ENCODE measurements around the gene TXNL1. TPM values are rescaled to one million over a fixed set of nuclear protein-coding genes. Genes with fewer than 3 reads are reported as not detected.
"Not testable (repeated sequence)": the region's sequence is repeated elsewhere in the genome, so short reads cannot be mapped to it uniquely, and the experiment has no call there.

Gene TXNL1
- polyA plus RNA-seq, 4 donors: 62.2 to 74.7 (median 68.7) TPM

- not testable (repeated sequence) for H3K9me3 ChIP-seq (ENCODE audit: control insufficient read depth in 2 of 2, insufficient read depth in 1 of 2, low read depth in 1 of 2, low read length in 1 of 2); DNase-seq; H3K4me3 ChIP-seq (ENCODE audit: low read depth in 1 of 3, low read length in 3 of 3); FAIRE-seq; H3K27ac ChIP-seq (ENCODE audit: low read depth in 1 of 3, low read length in 2 of 3); H3K36me3 ChIP-seq (ENCODE audit: control insufficient read depth in 3 of 3, insufficient read depth in 2 of 3, low read depth in 1 of 3, low read length in 3 of 3); H3K27me3 ChIP-seq (ENCODE audit: control insufficient read depth in 3 of 3, insufficient read depth in 3 of 3, low read length in 3 of 3); H3K4me1 ChIP-seq (ENCODE audit: control insufficient read depth in 3 of 3, insufficient read depth in 2 of 3, low read depth in 1 of 3, low read length in 2 of 3)
- 90 to 97% (median 96%) methylated on average over 22 to 36 of the region's 36 CpGs for WGBS, 3 donors
Observed at GRCh38 chr18:56572267-56572666, 66.1 kb downstream of the TXNL1 start.

GRCh38 chr18:56570978-56571377, 67.4 kb downstream of the TXNL1 start:
- DNase-seq (no peak), FAIRE-seq (no peak)
- Histone ChIP-seq H3K4me3 (ENCODE audit: low read depth in 1 of 3, low read length in 3 of 3) (no peak overlapping the region), H3K36me3 (ENCODE audit: control insufficient read depth in 3 of 3, insufficient read depth in 2 of 3, low read depth in 1 of 3, low read length in 3 of 3) (no peaks in the 10 kb centered on the region), H3K27me3 (ENCODE audit: control insufficient read depth in 3 of 3, insufficient read depth in 3 of 3, low read length in 3 of 3) (no peaks in the 10 kb centered on the region), H3K9me3 (ENCODE audit: control insufficient read depth in 2 of 2, insufficient read depth in 1 of 2, low read depth in 1 of 2, low read length in 1 of 2) (no peaks in the 10 kb centered on the region), H3K27ac (ENCODE audit: low read depth in 1 of 3, low read length in 2 of 3) (no peak overlapping the region), H3K4me1 (ENCODE audit: control insufficient read depth in 3 of 3, insufficient read depth in 2 of 3, low read depth in 1 of 3, low read length in 2 of 3) (no peaks in the 10 kb centered on the region)
- 80 to 90% (median 86%) methylated on average over 3 of the region's 3 CpGs for WGBS, 3 donors

GRCh38 chr18:56569416-56569815, 69.0 kb downstream of the TXNL1 start:
- no peak for FAIRE-seq
- no peak overlapping the region for H3K27ac ChIP-seq (ENCODE audit: low read depth in 1 of 3, low read length in 2 of 3)

GRCh38 chr18:56568986-56569385, 69.4 kb downstream of the TXNL1 start:
- no peak overlapping the region for H3K27ac ChIP-seq (ENCODE audit: low read depth in 1 of 3, low read length in 2 of 3)
- no peaks in the 10 kb centered on the region for H3K27me3 ChIP-seq (ENCODE audit: control insufficient read depth in 3 of 3, insufficient read depth in 3 of 3, low read length in 3 of 3)
- no peak for FAIRE-seq
- no peak overlapping the region for H3K4me3 ChIP-seq (ENCODE audit: low read depth in 1 of 3, low read length in 3 of 3)
- no peaks in the 10 kb centered on the region for H3K4me1 ChIP-seq (ENCODE audit: control insufficient read depth in 3 of 3, insufficient read depth in 2 of 3, low read depth in 1 of 3, low read length in 2 of 3)
- no peaks in the 10 kb centered on the region for H3K36me3 ChIP-seq (ENCODE audit: control insufficient read depth in 3 of 3, insufficient read depth in 2 of 3, low read depth in 1 of 3, low read length in 3 of 3)
- H3K9me3 ChIP-seq (ENCODE audit: control insufficient read depth in 2 of 2, insufficient read depth in 1 of 2, low read depth in 1 of 2, low read length in 1 of 2): no peaks in the 10 kb centered on the region
- WGBS, 3 donors: 78 to 85% (median 83%) methylated on average over 4 of the region's 4 CpGs
- no peak for DNase-seq

More at GRCh38 chr18:56569416-56569815, 69.0 kb downstream of the TXNL1 start:
- no peaks in the 10 kb centered on the region for H3K4me1 ChIP-seq (ENCODE audit: control insufficient read depth in 3 of 3, insufficient read depth in 2 of 3, low read depth in 1 of 3, low read length in 2 of 3)
- H3K27me3 ChIP-seq (ENCODE audit: control insufficient read depth in 3 of 3, insufficient read depth in 3 of 3, low read length in 3 of 3): no peaks in the 10 kb centered on the region
- no peaks in the 10 kb centered on the region for H3K9me3 ChIP-seq (ENCODE audit: control insufficient read depth in 2 of 2, insufficient read depth in 1 of 2, low read depth in 1 of 2, low read length in 1 of 2)
- 61 to 79% (median 72%) methylated on average over 1 of the region's 1 CpG for WGBS, 3 donors
- H3K36me3 ChIP-seq (ENCODE audit: control insufficient read depth in 3 of 3, insufficient read depth in 2 of 3, low read depth in 1 of 3, low read length in 3 of 3): no peaks in the 10 kb centered on the region
- no peak for DNase-seq
- no peak overlapping the region for H3K4me3 ChIP-seq (ENCODE audit: low read depth in 1 of 3, low read length in 3 of 3)

- H3K27ac ChIP-seq (ENCODE audit: low read depth in 1 of 3, low read length in 2 of 3): no peak overlapping the region
- H3K4me3 ChIP-seq (ENCODE audit: low read depth in 1 of 3, low read length in 3 of 3): no peak overlapping the region
- H3K27me3 ChIP-seq (ENCODE audit: control insufficient read depth in 3 of 3, insufficient read depth in 3 of 3, low read length in 3 of 3): no peaks in the 10 kb centered on the region
- no peak for DNase-seq
- H3K4me1 ChIP-seq (ENCODE audit: control insufficient read depth in 3 of 3, insufficient read depth in 2 of 3, low read depth in 1 of 3, low read length in 2 of 3): no peaks in the 10 kb centered on the region
- FAIRE-seq: no peak
- 51 to 54% (median 52%) methylated on average over 5 of the region's 5 CpGs for WGBS, 3 donors
- H3K9me3 ChIP-seq (ENCODE audit: control insufficient read depth in 2 of 2, insufficient read depth in 1 of 2, low read depth in 1 of 2, low read length in 1 of 2): no peaks in the 10 kb centered on the region
- no peaks in the 10 kb centered on the region for H3K36me3 ChIP-seq (ENCODE audit: control insufficient read depth in 3 of 3, insufficient read depth in 2 of 3, low read depth in 1 of 3, low read length in 3 of 3)
Observed at GRCh38 chr18:56565551-56566345, 72.6 kb downstream of the TXNL1 start.

GRCh38 chr18:56565046-56565445, 73.3 kb downstream of the TXNL1 start:
- Histone ChIP-seq H3K27ac (ENCODE audit: low read depth in 1 of 3, low read length in 2 of 3) (no peak overlapping the region), H3K36me3 (ENCODE audit: control insufficient read depth in 3 of 3, insufficient read depth in 2 of 3, low read depth in 1 of 3, low read length in 3 of 3) (no peaks in the 10 kb centered on the region), H3K27me3 (ENCODE audit: control insufficient read depth in 3 of 3, insufficient read depth in 3 of 3, low read length in 3 of 3) (no peaks in the 10 kb centered on the region), H3K9me3 (ENCODE audit: control insufficient read depth in 2 of 2, insufficient read depth in 1 of 2, low read depth in 1 of 2, low read length in 1 of 2) (no peaks in the 10 kb centered on the region), H3K4me1 (ENCODE audit: control insufficient read depth in 3 of 3, insufficient read depth in 2 of 3, low read depth in 1 of 3, low read length in 2 of 3) (no peaks in the 10 kb centered on the region), H3K4me3 (ENCODE audit: low read depth in 1 of 3, low read length in 3 of 3) (no peak overlapping the region)
- 76 to 90% (median 86%) methylated on average over 6 of the region's 6 CpGs for WGBS, 3 donors
- no peak for DNase-seq
- no peak for FAIRE-seq

GRCh38 chr18:56563568-56563967, 74.8 kb downstream of the TXNL1 start:
- Histone ChIP-seq H3K4me1 (ENCODE audit: control insufficient read depth in 3 of 3, insufficient read depth in 2 of 3, low read depth in 1 of 3, low read length in 2 of 3) (no peaks in the 10 kb centered on the region), H3K9me3 (ENCODE audit: control insufficient read depth in 2 of 2, insufficient read depth in 1 of 2, low read depth in 1 of 2, low read length in 1 of 2) (no peaks in the 10 kb centered on the region), H3K27ac (ENCODE audit: low read depth in 1 of 3, low read length in 2 of 3) (no peak overlapping the region), H3K27me3 (ENCODE audit: control insufficient read depth in 3 of 3, insufficient read depth in 3 of 3, low read length in 3 of 3) (no peaks in the 10 kb centered on the region), H3K4me3 (ENCODE audit: low read depth in 1 of 3, low read length in 3 of 3) (no peak overlapping the region), H3K36me3 (ENCODE audit: control insufficient read depth in 3 of 3, insufficient read depth in 2 of 3, low read depth in 1 of 3, low read length in 3 of 3) (no peaks in the 10 kb centered on the region)
- FAIRE-seq (no peak), DNase-seq (no peak)
- 85 to 91% (median 86%) methylated on average over 7 of the region's 7 CpGs for WGBS, 3 donors

GRCh38 chr18:56562479-56562878, 75.9 kb downstream of the TXNL1 start:
- DNase-seq (no peak), FAIRE-seq (no peak)
- H3K27ac ChIP-seq (ENCODE audit: low read depth in 1 of 3, low read length in 2 of 3): no peak overlapping the region
- no peaks in the 10 kb centered on the region for H3K4me1 ChIP-seq (ENCODE audit: control insufficient read depth in 3 of 3, insufficient read depth in 2 of 3, low read depth in 1 of 3, low read length in 2 of 3)
- no peaks in the 10 kb centered on the region for H3K36me3 ChIP-seq (ENCODE audit: control insufficient read depth in 3 of 3, insufficient read depth in 2 of 3, low read depth in 1 of 3, low read length in 3 of 3)
- H3K9me3 ChIP-seq (ENCODE audit: control insufficient read depth in 2 of 2, insufficient read depth in 1 of 2, low read depth in 1 of 2, low read length in 1 of 2): no peaks in the 10 kb centered on the region
- WGBS, 3 donors: 74 to 87% (median 82%) methylated on average over 5 of the region's 5 CpGs
- no peak overlapping the region for H3K4me3 ChIP-seq (ENCODE audit: low read depth in 1 of 3, low read length in 3 of 3)
- no peaks in the 10 kb centered on the region for H3K27me3 ChIP-seq (ENCODE audit: control insufficient read depth in 3 of 3, insufficient read depth in 3 of 3, low read length in 3 of 3)

GRCh38 chr18:56560992-56561391, 77.4 kb downstream of the TXNL1 start:
- Histone ChIP-seq H3K4me1 (ENCODE audit: control insufficient read depth in 3 of 3, insufficient read depth in 2 of 3, low read depth in 1 of 3, low read length in 2 of 3) (no peaks in the 10 kb centered on the region), H3K27ac (ENCODE audit: low read depth in 1 of 3, low read length in 2 of 3) (no peak overlapping the region), H3K27me3 (ENCODE audit: control insufficient read depth in 3 of 3, insufficient read depth in 3 of 3, low read length in 3 of 3) (no peaks in the 10 kb centered on the region), H3K36me3 (ENCODE audit: control insufficient read depth in 3 of 3, insufficient read depth in 2 of 3, low read depth in 1 of 3, low read length in 3 of 3) (no peaks in the 10 kb centered on the region), H3K4me3 (ENCODE audit: low read depth in 1 of 3, low read length in 3 of 3) (no peak overlapping the region), H3K9me3 (ENCODE audit: control insufficient read depth in 2 of 2, insufficient read depth in 1 of 2, low read depth in 1 of 2, low read length in 1 of 2) (no peaks in the 10 kb centered on the region)
- WGBS, 3 donors: 77 to 83% (median 82%) methylated on average over 2 of the region's 2 CpGs
- FAIRE-seq (no peak), DNase-seq (no peak)
